Stimulated activated naive CD4-positive, alpha-beta T cell (primary cell): Measurements from ENCODE around the gene CDC42SE1.

Experiments used
- DNase-seq, 6 experiments: peaks; one replicate each; lab custom pipeline; 2025; lab: John Stamatoyannopoulos, UW

The CDC42SE1 gene

DNA sequence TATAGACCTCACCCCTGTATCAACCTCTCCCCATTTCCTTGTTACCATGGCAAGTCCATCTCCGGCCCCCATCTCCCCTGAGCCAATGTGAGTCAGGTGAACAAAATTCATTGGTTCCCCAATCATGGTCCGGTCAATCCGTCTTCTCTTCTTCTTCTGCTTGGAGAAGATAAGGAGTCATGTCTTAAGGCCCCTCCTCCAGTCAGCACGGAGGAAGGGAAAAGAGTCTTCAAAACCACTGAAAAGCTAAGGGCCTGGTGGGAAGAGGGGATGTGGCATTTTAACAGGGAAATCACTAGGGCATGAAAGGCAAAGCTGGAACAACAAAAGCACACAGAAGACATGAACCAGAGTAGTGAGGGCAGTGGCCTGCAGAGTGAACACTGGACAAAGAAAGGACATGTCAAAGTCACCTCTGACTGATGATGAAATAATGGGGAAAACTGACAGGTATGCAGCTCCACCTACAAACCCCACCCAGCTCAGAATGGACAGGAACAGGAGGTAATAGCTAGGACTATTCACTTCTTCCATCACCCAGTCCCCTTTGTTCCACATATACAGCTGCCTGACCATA, 4.4 kb downstream of the CDC42SE1 start:
- no peak for DNase-seq

DNA sequence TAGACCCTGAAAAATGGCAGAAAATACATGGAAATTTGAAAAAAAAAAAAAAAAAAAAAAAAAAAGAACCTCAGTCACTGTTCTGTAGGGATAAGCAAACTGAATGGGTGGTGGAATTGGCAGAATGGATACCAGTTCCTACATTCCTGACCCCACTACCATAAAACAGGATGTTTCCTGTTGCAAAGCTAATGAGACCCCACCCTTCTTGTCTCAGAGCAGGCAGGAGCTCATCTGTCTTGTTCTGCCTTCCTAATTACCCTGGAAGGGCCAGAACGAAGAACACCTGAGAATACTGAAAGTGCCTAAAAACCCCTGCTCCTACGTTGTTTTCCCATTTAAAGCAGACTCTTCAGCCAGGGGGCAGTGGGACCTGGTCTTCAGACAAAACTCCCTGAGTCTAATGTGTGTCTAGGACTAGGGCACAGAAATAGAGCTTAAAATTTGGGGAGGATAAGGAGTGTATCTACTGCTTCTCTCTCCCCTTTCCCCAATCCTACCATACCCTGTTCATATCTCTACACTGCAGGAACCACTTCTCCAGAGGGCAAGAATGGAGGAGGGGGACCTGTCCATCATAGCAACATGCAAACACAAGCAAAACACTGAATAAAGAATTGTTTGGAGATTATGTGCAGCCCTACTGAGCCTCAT, 7.9 kb downstream of the CDC42SE1 start:
- DNase-seq, result no peak

DNA sequence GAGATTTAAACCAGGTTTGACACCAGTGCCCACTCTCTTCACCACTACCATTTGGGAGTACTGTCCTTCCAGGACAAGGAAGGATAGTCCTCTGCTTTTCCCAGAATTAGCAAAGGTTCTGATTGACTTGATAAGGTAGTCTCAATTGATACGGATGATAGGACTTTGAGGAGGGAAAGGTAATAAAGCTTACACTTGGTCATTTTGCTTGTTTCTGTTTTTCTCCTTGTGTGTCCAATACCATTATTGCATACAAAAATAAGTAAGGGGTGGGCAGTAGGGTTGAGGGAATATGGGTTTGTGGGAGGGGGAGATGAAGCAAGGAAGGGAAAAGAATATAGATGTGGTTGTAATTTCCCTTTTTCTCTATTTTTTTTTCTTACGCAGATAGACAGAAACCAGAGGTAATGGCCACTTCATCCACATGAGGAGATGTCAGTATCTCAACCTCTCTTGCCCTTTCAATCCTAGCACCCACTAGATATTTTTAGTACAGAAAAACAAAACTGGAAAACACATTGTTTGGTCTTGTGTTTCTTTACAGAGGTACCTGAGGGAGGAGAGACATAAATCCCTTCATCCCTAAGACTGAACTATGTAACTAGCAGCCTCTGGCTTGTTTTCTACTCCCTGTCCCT, 9.3 kb downstream of the CDC42SE1 start:
- no peak for DNase-seq

DNA sequence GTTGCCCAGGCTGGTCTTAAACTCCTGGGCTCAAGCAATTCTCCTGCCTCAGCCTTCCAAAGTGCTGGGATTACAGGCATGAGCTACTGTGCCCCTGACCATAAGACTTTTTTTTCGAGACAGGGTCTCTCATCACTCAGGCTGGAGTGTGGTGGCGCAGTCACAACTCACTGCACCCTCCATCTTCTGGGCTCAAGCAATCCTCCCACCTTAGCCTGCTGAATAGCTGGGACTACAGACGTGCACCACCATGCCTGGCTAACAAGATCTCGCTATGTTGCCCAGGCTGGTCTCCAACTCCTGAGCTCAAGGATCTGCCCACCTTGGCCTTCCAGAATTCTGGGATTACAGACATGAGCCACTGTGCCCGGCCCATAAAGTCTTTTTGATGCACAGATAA, 10.0 kb downstream of the CDC42SE1 start:
- peak in 2 of 6 experiments; percentile 6 to 37 for DNase-seq

DNA sequence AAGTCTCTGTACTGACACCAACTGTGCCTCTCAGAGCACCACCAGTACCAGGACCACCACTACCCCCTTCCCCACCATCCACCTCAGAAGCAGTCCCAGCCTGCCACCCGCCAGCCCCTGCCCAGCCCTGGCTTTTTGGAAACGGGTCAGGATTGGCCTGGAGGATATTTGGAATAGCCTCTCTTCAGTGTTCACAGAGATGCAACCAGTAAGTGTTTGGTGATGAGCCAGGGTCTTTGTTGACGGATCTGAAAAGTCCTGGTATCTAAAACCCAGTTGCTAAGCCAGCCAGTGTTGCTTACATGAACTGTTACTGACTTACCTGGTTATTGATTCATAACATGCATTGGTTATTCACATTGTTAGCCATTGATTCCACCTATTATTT, 10.8 kb downstream of the CDC42SE1 start:
- DNase-seq, result peak in 1 of 6 experiments; percentile 27

DNA sequence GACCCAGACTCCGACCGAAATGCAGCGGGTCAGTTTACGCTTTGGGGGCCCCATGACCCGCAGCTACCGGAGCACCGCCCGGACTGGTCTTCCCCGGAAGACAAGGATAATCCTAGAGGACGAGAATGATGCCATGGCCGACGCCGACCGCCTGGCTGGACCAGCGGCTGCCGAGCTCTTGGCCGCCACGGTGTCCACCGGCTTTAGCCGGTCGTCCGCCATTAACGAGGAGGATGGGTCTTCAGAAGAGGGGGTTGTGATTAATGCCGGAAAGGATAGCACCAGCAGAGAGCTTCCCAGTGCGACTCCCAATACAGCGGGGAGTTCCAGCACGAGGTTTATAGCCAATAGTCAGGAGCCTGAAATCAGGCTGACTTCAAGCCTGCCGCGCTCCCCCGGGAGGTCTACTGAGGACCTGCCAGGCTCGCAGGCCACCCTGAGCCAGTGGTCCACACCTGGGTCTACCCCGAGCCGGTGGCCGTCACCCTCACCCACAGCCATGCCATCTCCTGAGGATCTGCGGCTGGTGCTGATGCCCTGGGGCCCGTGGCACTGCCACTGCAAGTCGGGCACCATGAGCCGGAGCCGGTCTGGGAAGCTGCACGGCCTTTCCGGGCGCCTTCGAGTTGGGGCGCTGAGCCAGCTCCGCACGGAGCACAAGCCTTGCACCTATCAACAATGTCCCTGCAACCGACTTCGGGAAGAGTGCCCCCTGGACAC, 11.3 kb downstream of the CDC42SE1 start:
- peak; percentile 25 to 75 (median 43) for DNase-seq

DNA sequence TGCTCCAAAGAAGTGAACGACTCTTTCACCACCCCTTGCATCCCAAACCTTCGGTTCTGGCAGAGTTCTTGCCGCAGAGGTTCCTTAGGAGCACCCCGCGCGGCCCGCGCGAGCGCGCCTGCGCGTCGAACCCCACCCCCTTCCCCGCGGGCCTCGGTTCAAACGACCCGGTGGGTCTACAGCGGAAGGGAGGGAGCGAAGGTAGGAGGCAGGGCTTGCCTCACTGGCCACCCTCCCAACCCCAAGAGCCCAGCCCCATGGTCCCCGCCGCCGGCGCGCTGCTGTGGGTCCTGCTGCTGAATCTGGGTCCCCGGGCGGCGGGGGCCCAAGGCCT, 11.9 kb downstream of the CDC42SE1 start, which contains the start of gene C1orf56:
C1orf56 (plus strand) TSS at position 161 of the 334 bp plus-strand sequence; CDS start at position 258, 97 bp downstream.
- peak; percentile 33 to 58 (median 41) for DNase-seq

DNA sequence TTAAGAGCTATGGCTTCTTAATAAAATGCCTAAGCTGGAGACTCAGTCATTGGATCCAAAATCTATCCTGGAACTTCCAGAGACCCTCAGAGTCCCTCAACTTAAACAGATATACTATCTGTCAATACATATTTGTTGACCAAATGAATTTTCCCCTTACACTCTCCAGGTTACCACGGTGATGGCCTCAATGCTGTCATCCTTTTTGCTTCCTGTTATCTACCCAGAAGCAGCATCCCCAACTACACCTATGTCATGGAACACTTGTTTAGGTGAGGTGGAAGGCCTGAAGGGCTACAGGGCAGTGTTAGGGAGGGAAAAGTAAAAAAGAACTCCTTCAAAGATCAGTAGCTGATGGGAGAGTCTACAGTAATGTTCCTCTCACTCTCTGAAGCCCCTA, 16.3 kb downstream of the CDC42SE1 start:
- no peak for DNase-seq

DNA sequence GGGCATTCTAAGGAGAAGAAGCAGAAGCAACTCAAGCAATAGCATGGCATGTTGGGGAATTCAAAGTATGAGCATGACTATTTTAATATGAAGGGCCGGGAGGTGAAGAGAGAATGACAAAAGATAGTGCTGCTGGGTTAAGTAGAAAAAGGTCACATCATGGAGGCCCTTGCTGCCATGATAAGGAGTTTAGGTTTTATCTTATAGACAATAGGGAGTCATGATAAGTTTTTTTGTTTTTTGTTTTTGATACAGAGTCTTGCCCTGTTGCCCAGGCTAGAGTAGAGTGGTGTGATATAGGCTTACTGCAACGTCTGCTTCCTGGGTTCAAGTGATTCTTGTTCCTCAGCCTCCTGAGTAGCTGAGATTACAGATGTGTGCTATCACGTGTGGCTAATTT, 19.9 kb downstream of the CDC42SE1 start:
- DNase-seq, result no peak

DNA sequence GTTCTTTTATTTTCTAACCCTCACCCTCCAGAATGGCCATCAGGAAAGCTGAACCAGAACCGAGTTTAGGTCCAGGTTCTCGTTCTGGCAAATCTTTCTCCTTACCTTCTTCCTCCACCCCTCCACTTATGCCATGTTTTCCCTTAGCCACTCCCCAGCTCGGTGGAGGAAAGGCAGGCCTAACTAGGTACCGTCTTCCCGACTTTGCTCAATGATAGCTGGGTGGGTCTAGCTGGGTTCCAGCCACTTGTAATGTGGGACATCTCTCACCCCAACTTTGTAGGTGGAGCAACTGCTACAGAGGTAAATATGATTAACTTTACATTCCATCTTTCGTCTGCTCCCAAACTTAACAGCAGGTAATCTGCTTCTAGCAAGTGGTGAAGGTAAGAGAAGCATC, 22.4 kb downstream of the CDC42SE1 start:
- DNase-seq, result no peak

DNA sequence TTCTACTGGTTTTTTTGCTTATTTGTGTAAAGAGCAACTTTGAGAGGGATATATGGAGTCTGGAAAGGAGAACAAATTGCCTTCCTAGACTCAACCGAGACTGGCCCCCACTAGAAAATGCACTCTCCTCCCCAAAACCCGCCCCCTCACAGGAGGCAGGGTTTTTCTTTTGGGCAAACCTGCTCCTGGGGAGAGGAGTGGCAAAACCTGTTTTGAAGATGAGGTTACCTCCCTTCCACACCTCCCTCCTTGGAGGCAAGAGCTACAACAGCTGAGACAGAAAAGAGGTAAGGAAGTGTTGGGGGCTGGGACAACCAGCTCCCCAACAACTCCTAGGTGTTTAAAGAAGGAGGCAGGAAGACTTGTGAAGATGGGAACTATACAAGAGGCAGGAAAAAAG, 23.1 kb downstream of the CDC42SE1 start, which contains the start of gene BNIPL:
BNIPL (plus strand) TSS at position 231 of the 400 bp plus-strand sequence; CDS start at position 371, 140 bp downstream.
- no peak for DNase-seq

DNA sequence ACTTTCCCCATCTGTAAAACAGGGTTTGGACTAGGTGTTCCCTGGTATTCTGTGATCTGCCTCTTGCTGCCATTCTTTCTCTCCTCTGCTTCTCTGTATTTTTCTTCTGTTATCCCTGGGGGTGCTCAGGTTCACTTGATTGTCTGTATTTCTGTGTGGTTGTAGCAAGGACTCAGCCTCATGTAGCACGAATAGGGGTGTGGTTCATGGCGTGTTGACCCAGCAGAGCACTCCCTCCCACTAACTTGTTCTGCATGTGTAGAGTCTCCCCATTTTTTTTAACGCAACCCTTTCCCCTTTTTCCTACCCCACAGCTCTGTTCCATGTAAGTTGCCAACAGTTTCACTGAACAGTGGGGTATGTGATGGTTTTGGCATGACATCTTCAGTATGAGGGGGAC, 24.3 kb downstream of the CDC42SE1 start:
- no peak for DNase-seq

DNA sequence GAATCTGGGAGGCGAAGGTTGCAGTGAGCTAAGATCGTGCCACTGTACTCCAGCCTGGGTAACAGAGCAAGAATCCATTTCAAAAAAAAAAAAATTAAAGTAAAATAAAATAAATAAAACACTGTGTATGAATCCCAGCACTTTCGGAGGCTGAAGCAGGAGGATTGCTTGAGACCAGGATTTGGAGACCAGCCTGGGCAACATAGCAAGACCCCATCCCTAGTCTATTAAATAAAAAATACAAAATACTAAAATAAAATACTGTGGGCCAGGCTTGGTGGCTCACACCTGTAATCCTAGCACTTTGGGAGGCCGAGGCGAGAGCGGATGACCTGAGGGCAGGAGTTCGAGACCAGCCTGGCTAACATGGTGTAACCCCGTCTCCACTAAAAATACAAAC, 27.3 kb downstream of the CDC42SE1 start:
- DNase-seq, result no peak

DNA sequence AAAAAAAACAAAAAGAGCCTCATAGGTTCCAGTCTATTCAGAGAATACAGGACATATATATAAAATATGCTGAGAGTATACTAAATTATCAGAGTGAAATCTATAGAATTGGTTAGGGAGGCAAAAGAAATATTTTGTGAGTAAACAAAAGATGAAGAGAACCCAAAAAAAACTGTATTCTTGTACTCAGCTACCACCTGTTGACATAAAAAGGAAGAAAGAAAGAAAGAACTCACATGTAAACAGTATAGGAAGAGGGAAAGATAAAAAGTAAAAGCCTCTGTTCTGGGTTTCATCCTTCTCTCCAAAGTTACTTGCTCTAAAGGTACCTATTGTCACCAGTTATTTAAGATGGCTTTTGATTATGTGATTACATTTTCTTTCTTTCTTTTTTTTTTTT, 33.0 kb downstream of the CDC42SE1 start:
- no peak for DNase-seq

DNA sequence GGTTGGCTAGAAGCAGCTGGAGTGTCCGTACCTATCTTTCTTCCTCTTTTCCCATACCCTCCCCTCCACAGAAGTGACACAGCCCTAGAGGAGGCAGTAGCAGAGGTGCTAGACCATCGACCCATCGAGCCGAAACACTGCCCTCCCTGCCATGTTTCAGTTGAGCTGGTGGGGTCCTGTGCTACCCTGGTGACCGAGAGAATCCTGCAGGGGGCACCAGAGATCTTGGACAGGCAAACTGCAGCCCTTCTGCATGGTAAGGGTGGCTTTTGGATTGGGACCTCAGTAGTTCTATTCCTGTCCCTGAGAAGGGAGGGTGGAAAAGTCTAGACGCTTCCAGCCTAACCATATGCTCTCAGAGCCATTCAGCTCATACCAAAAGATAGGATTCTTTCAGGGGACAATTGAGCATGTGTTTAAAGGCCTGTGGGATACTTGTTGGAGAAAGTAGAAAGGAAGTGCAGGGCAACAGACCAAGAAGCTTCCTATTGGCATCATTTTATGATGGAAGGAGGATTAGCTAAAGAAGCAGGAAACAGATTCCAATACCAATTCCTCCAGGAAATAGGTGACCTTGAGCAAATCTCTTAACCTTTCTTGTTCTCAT, 34.8 kb downstream of the CDC42SE1 start:
- DNase-seq, result peak; percentile 69 to 89 (median 80)

DNA sequence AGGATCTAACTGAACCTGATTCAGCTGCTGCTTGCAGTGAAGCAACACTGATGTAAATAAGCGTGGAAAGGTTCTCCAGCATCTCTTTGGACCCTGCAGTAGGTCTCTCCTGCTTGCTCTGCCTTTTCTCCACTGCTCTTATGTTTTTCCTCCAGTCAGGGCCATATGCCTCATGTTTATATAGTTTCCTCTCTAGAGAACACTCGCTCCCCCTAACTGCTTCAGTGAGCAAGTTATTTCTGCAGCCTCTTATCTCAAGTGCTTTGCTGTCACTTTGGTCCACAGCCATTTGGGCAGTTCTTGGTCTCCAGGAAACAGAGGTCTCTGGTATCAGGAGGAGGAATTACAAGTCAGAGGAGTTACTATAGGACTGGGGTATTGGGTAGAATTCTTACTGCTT, 45.9 kb downstream of the CDC42SE1 start:
- no peak for DNase-seq

DNA sequence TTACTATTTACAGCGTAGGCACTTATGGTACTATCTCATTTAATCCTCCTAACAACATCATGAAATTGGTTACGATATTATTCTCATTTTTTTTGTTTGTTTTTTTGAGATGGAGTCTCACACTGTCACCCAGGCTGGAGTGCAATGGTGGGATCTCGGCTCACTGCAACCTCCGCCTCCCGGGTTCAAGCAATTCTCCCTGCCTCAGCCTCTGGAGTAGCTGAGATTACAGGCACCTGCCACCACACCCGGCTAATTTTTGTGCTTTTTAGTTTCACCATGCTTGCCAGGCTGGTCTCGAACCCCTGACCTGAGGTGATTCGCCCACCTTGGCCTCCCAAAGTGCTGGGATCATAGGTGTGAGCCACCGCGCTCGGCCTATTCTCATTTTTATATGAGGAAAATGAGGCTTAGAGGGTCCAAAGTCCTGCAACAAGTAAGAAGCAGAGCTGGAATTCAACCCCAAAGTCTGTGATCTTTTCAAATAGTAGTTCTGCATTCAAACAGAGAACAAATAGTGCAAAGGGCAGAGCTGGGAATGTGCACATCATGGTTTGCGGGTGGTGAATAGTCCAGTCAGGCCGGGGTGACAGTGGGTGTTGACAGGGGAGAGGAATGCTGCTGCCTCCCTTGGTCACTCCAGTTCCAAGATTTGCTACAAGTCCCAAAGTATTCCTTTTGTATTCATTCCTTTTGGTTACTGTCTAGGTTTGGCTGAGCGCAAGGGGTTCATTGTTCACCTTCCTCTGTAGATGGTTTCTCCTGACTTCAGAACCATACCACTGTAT, 46.5 kb downstream of the CDC42SE1 start:
- no peak for DNase-seq

DNA sequence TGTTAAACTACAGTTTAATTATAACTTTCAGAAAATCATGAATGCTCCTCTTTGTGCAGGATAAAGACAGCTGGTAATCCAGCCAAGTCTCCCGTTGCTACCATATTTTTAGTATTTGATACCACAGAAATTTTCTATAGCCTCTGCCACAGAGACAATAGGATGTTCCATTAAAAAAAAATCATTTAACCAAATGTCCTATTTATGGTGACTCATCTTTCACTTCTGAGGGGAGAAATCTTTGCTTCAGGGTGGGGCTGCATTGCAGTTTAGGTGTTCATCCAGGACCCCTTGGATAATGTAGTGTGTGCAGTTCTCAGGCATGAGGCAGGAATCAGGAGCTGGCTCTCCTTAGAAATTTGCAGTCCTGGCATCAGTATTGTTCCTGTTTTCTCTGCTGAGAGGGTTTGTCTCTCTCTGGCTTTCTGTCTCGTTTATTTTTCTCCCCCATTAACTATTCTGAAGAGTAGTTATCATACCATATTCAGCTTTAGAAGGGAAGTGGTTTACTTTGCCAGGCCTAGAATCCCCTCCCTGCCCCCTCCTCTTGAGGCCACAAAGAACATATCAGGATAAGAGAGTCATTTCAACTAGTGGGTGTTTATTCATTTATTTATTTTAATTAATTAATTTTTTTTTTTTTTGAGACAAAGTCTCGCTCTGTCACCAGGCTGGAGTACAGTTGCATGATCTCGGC, 48.1 kb downstream of the CDC42SE1 start:
- DNase-seq, result no peak

DNA sequence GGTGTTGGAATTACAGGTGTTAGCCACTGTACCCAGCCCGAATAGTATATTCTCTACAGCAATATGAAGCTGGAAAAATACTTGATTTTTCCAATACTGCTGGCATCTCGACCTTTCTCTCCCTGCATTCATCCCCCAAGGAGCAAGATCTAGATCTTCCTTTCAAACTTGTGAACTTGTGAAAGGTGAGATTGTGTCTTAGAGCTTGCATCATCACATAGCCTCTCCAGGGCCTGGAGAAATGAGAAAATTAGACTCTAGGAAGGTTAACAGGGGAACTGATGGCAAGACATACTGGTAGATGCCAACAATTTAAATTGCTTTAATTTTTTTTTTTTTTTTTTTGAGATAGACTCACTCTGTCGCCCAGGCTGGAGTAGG, 49.1 kb downstream of the CDC42SE1 start:
- DNase-seq, result no peak

DNA sequence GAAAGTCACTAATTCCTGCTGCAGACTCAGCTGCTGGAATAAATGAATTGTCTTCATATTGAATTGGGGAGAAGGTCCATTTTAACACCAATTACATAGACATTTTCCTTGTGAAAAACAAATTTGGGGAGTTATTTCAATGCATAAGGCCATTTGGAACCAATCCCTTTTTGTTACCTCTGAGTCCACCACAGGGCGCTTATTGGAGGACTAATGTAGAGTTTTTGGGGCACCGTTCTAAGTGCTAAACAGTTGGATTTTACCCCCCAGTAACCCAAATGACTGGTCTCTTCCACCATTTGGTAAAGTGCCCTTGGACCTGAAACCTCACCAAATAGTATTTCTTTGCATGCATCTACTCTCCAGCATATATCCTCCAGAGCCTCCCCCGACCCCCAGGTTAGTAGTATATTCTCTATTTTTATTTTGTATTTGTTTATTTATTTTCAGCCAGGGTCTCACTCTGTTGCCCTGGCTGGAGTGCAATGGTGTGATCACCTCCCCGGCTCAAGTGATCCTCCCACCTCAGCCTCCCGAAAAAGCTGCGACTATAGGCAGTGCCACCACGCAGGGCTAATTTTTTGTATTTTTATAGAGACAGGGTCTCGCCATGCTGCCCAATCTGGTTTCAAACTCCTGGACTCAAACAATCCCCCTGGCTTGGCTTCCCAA, 49.6 kb downstream of the CDC42SE1 start:
- DNase-seq, result no peak
